OCI-LY1 (cell line): ENCODE data around the gene HPS4.

Source experiments
- H2AFZ ChIP-seq: fragments of 200-600 bp; sonication (generic), shearing (Covaris generic); 2 replicates; pipeline ENCODE4 v1.6.0; 2014; ENCODE audit warnings: antibody characterized with exemption, mild to moderate bottlenecking, low read length
- H3F3A ChIP-seq: fragments of 200-600 bp; sonication (generic), shearing (Covaris generic); 2 replicates; pipeline ENCODE4 v1.6.0; 2014; ENCODE audit warnings: mild to moderate bottlenecking, antibody characterized with exemption, low read length, moderate library complexity; ENCODE audit not compliant: insufficient read depth
- H3K27ac ChIP-seq: fragments of 200-600 bp; sonication (generic); 2 replicates; pipeline ENCODE4 v1.5.1; 2014; ENCODE audit warnings: low read length, mixed run types, mild to moderate bottlenecking, low read depth; ENCODE audit not compliant: poor library complexity, severe bottlenecking
- H3K27me3 ChIP-seq: fragments of 200-600 bp; sonication (generic); 2 replicates; pipeline ENCODE4 v1.6.0; 2014; ENCODE audit warnings: antibody characterized with exemption, mild to moderate bottlenecking, low read length, moderate library complexity; ENCODE audit not compliant: insufficient read depth
- H3K36me3 ChIP-seq: fragments of 200-600 bp; sonication (generic); 2 replicates; pipeline ENCODE4 v1.6.1; 2014; ENCODE audit warnings: mild to moderate bottlenecking, antibody characterized with exemption, low read length, moderate library complexity, mixed read lengths; ENCODE audit not compliant: insufficient read depth
- H3K4me1 ChIP-seq: fragments of 200-600 bp; sonication (generic); 2 replicates; pipeline ENCODE4 v1.5.1; 2014; ENCODE audit warnings: mild to moderate bottlenecking, low read length, moderate library complexity; ENCODE audit not compliant: insufficient read depth, severe bottlenecking
- H3K4me2 ChIP-seq: fragments of 200-600 bp; sonication (generic), shearing (Covaris generic); 2 replicates; pipeline ENCODE4 v1.6.1; 2014; ENCODE audit warnings: low read length
- H3K4me3 ChIP-seq: fragments of 200-600 bp; sonication (generic); 2 replicates; pipeline ENCODE4 v1.5.1; 2014; ENCODE audit warnings: low read length, low read depth, mild to moderate bottlenecking, mixed read lengths; ENCODE audit not compliant: poor library complexity, severe bottlenecking
- H3K79me2 ChIP-seq: fragments of 200-600 bp; shearing (Covaris generic); 2 replicates; pipeline ENCODE4 v1.6.1; 2016; ENCODE audit warnings: mixed run types, low read length, mixed read lengths; ENCODE audit not compliant: insufficient read depth
- H3K9ac ChIP-seq: fragments of 200-600 bp; sonication (generic), shearing (Covaris generic); 2 replicates; pipeline ENCODE4 v1.6.1; 2014; ENCODE audit warnings: mild to moderate bottlenecking, low read length, mixed read lengths
- H3K9me2 ChIP-seq: fragments of 200-600 bp; sonication (generic), shearing (Covaris generic); 2 replicates; pipeline ENCODE4 v1.6.1; 2014; ENCODE audit warnings: low read depth, mild to moderate bottlenecking, low read length, mixed read lengths
- H3K9me3 ChIP-seq: fragments of 200-600 bp; shearing (Covaris generic); 2 replicates; pipeline ENCODE4 v1.6.1; 2014; ENCODE audit warnings: low read length, mixed read lengths
- H4K20me1 ChIP-seq: fragments of 200-600 bp; sonication (generic), shearing (Covaris generic); 2 replicates; pipeline ENCODE4 v1.6.0; 2016; ENCODE audit warnings: mild to moderate bottlenecking, low read length; ENCODE audit not compliant: insufficient read depth
- EZH2 ChIP-seq: fragments of 200-600 bp; sonication (generic), shearing (Covaris generic); IDR thresholded peaks from 2 replicates; pipeline ENCODE4 v1.8.0; 2017; ENCODE audit warnings: borderline replicate concordance, mixed run types, mild to moderate bottlenecking, antibody characterized with exemption, low read length, moderate library complexity, mixed read lengths
- TF ChIP-seq, protein P1 (sequence below): fragments of 200-600 bp; sonication (generic), shearing (Covaris generic); IDR thresholded peaks from 2 replicates; pipeline ENCODE4 v1.5.1; 2017; ENCODE audit warnings: mild to moderate bottlenecking, antibody characterized with exemption, low read length, moderate library complexity, mixed read lengths

HPS4 gene

GRCh38 chr22:26508148-26508547 is 24.6 kb upstream of the HPS4 start:
- TF ChIP-seq, protein P1, sequence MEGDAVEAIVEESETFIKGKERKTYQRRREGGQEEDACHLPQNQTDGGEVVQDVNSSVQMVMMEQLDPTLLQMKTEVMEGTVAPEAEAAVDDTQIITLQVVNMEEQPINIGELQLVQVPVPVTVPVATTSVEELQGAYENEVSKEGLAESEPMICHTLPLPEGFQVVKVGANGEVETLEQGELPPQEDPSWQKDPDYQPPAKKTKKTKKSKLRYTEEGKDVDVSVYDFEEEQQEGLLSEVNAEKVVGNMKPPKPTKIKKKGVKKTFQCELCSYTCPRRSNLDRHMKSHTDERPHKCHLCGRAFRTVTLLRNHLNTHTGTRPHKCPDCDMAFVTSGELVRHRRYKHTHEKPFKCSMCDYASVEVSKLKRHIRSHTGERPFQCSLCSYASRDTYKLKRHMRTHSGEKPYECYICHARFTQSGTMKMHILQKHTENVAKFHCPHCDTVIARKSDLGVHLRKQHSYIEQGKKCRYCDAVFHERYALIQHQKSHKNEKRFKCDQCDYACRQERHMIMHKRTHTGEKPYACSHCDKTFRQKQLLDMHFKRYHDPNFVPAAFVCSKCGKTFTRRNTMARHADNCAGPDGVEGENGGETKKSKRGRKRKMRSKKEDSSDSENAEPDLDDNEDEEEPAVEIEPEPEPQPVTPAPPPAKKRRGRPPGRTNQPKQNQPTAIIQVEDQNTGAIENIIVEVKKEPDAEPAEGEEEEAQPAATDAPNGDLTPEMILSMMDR = no peak
- TF ChIP-seq EZH2 = no peak
- Histone ChIP-seq H3K4me3 (no peak overlapping the region), H3K4me1 (peaks cover 28% of the 10 kb centered on the region), H3K36me3 (peaks cover 70% of the 10 kb centered on the region), H3K9me2 (no peaks in the 10 kb centered on the region), H4K20me1 (no peaks in the 10 kb centered on the region), H2AFZ (no peak overlapping the region), H3K79me2 (peaks cover 16% of the 10 kb centered on the region), H3K4me2 (no peak overlapping the region), H3K27ac (no peak overlapping the region), H3K27me3 (no peaks in the 10 kb centered on the region), H3K9me3 (no peaks in the 10 kb centered on the region), H3K9ac (no peak overlapping the region), H3F3A (no peaks in the 10 kb centered on the region)

GRCh38 chr22:26503758-26504157 is 20.2 kb upstream of the HPS4 start:
- Histone ChIP-seq H3K27ac (peak overlapping the region; percentile 78), H4K20me1 (no peaks in the 10 kb centered on the region), H3K9me2 (no peaks in the 10 kb centered on the region), H3K4me3 (no peak overlapping the region), H2AFZ (no peak overlapping the region), H3K36me3 (peaks cover 89% of the 10 kb centered on the region), H3K79me2 (no peaks in the 10 kb centered on the region), H3K27me3 (no peaks in the 10 kb centered on the region), H3K4me1 (peaks cover 18% of the 10 kb centered on the region), H3K9me3 (no peaks in the 10 kb centered on the region), H3K4me2 (no peak overlapping the region), H3K9ac (peak overlapping the region; percentile 36; the same call in 1 of the 2 replicates), H3F3A (no peaks in the 10 kb centered on the region)
- TF ChIP-seq, protein P1 = no peak
- TF ChIP-seq EZH2 = no peak

GRCh38 chr22:26502688-26503561 is 19.3 kb upstream of the HPS4 start:
- no peaks in the 10 kb centered on the region for H3K9me2 ChIP-seq
- H3K4me1 ChIP-seq = peaks cover 18% of the 10 kb centered on the region
- no peak overlapping the region for H3K4me3 ChIP-seq
- peak overlapping the region; percentile 78 for H3K27ac ChIP-seq
- no peaks in the 10 kb centered on the region for H4K20me1 ChIP-seq
- H3K4me2 ChIP-seq = peak overlapping the region; percentile 6; the same call in 1 of the 2 replicates
- H3K9ac ChIP-seq = peak overlapping the region; percentile 36; the same call in 1 of the 2 replicates
- peaks cover 84% of the 10 kb centered on the region for H3K36me3 ChIP-seq
- TF ChIP-seq, protein P1 = peak; percentile 92
- TF ChIP-seq EZH2 = no peak
- no peaks in the 10 kb centered on the region for H3K27me3 ChIP-seq
- H3K9me3 ChIP-seq = no peaks in the 10 kb centered on the region
- no peaks in the 10 kb centered on the region for H3F3A ChIP-seq
- H2AFZ ChIP-seq = no peak overlapping the region
- H3K79me2 ChIP-seq = no peaks in the 10 kb centered on the region
